ENCODE measurements around the gene DIS3L2. TPM values are rescaled to one million over a fixed set of nuclear protein-coding genes. Genes with fewer than 3 reads are reported as not detected.
"Not testable (repeated sequence)": the region's sequence is repeated elsewhere in the genome, so short reads cannot be mapped to it uniquely, and the experiment has no call there.

The DIS3L2 gene
- total RNA-seq, 2 donors from 2014 or later: 55.5 to 67.2 TPM

DNA sequence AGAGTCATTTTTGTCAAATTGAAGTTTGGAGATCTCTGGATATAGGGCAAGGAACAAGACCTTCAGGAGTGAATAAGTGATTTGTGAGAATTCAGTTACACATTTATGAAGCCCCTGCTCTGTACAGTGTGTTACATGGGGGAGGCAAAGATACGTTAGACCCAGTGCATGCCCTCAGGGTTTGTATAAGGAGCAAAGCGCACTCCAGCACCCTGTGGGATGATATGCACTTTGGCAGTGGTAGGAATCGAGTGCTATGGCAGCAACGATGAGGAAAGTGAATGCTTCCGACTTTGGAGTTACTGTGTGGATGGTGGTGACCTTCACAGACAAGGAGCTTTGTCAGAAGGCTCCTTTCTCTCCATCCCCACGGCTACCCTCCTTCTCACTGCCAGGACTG lies 342.7 kb downstream of the DIS3L2 start:
- Mint-ChIP-seq H3K4me3 (no peak overlapping the region), H3K27ac (no peak overlapping the region), H3K36me3 (ENCODE audit: low read depth) (peaks cover 6% of the 10 kb centered on the region), H3K27me3 (no peaks in the 10 kb centered on the region), H3K4me1 (peaks cover 14% of the 10 kb centered on the region)
- ATAC-seq (no peak), DNase-seq (no peak)
- H3K9me3 ChIP-seq (ENCODE audit: control insufficient read depth, low read length, poor library complexity, severe bottlenecking): no peaks in the 10 kb centered on the region

DNA sequence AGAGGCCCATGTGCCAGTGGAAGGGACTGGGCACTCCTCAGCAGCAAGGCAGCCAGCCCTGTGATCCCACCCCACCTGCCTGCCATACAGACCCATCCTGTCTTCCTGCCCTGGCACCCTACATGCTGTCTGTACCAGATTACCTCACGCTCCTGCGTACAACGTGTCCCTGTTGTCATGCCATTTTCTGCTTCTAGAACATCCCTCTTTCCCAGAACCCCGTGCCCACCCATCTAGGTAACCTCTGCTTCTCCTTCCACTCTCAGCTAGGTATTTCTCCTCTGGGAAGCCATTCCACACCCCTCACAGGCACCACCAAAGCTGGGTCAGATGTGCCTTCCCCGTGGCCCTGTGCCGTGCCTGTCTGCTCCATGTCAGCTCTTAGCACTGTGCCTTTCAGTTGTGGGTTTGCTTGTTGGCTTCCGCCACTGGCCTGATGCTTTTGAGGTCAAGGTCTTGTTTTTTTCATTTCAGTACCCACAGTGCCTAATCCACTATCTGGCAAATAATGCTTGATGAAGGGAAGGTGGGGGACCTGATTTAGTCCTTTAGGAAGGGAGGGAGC lies 345.3 kb downstream of the DIS3L2 start:
- Mint-ChIP-seq H3K4me1 (peaks cover 26% of the 10 kb centered on the region), H3K27ac (peak overlapping the region; percentile 87), H3K27me3 (no peaks in the 10 kb centered on the region), H3K4me3 (peak overlapping the region; percentile 61), H3K36me3 (ENCODE audit: low read depth) (peaks cover 4% of the 10 kb centered on the region)
- ATAC-seq (no peak), DNase-seq (no peak)
- H3K9me3 ChIP-seq (ENCODE audit: control insufficient read depth, low read length, poor library complexity, severe bottlenecking): no peaks in the 10 kb centered on the region

DNA sequence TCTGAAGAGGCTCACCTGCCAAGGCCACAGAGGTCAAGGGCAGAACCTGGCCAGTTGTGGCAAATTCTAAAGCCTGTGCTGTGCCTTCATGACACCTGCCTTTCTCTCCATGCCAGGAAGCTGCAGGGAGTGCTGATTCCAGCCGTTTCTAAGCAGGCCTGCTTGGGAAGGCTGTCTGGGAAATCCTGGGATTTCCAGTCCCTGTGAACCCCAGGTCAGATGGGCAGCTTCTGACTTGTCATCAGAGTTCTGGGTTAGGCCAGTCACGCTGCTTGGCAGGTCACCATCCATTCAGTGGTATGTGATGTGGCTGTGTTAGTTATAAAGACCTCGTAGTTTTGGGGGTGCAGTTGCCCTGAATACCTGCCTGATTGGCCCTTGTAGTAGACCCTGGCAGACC lies 346.3 kb downstream of the DIS3L2 start:
- Mint-ChIP-seq H3K36me3 (ENCODE audit: low read depth) (peaks cover 4% of the 10 kb centered on the region), H3K27ac (peak overlapping the region; percentile 87), H3K4me3 (no peak overlapping the region), H3K4me1 (peaks cover 26% of the 10 kb centered on the region), H3K27me3 (no peaks in the 10 kb centered on the region)
- ATAC-seq (no peak), DNase-seq (no peak)
- no peaks in the 10 kb centered on the region for H3K9me3 ChIP-seq (ENCODE audit: control insufficient read depth, low read length, poor library complexity, severe bottlenecking)

DNA sequence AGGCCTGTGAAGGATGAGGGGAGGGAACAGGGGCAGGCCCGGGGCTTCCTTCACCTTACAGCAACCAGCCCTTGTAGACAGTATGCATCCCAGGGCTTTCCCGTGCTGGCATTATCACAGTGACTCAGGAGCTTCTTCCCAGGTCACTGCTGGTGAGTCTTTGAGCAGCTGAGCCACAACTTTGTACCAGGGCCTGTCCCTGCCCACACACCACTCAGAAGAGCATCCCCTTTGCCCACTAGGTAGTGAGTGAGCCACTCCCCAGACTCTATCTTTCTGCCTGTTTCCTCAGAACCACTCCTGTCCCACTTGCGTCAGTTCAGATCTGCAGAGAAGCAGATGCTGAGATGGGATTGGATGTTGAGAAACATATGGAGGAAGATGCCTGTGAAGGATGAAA lies 347.5 kb downstream of the DIS3L2 start:
- Mint-ChIP-seq H3K27me3 (no peaks in the 10 kb centered on the region), H3K4me3 (peak overlapping the region; percentile 59), H3K27ac (peak overlapping the region; percentile 87), H3K4me1 (peaks cover 33% of the 10 kb centered on the region), H3K36me3 (ENCODE audit: low read depth) (peaks cover 4% of the 10 kb centered on the region)
- no peak for ATAC-seq
- no peaks in the 10 kb centered on the region for H3K9me3 ChIP-seq (ENCODE audit: control insufficient read depth, low read length, poor library complexity, severe bottlenecking)
- no peak for DNase-seq

DNA sequence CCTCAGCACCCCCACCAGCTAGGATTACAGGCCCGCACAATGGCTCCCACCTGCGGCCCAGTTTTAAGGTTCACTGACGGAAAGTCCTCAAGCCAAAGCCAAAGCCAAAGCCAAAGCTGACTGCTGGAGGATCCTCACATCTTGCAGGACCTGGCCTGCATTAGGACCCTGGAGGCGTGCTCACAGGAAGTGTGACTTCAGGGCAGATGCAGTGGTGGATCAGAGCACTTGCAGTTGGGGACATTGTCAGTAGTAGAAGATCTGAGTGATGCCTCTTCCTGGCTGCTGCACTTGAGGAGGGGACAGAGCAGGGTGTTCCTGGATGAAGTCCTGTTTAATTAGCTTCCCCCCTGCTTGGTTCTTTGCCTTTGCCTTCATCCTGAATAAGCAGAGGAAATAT lies 348.1 kb downstream of the DIS3L2 start:
- peaks cover 35% of the 10 kb centered on the region for H3K4me1 Mint-ChIP-seq
- H3K4me3 Mint-ChIP-seq: peak overlapping the region; percentile 45
- no peaks in the 10 kb centered on the region for H3K27me3 Mint-ChIP-seq
- H3K27ac Mint-ChIP-seq: peak overlapping the region; percentile 87
- H3K36me3 Mint-ChIP-seq (ENCODE audit: low read depth): peaks cover 3% of the 10 kb centered on the region
- no peaks in the 10 kb centered on the region for H3K9me3 ChIP-seq (ENCODE audit: control insufficient read depth, low read length, poor library complexity, severe bottlenecking)
- ATAC-seq: peak; percentile 68
- DNase-seq: no peak

DNA sequence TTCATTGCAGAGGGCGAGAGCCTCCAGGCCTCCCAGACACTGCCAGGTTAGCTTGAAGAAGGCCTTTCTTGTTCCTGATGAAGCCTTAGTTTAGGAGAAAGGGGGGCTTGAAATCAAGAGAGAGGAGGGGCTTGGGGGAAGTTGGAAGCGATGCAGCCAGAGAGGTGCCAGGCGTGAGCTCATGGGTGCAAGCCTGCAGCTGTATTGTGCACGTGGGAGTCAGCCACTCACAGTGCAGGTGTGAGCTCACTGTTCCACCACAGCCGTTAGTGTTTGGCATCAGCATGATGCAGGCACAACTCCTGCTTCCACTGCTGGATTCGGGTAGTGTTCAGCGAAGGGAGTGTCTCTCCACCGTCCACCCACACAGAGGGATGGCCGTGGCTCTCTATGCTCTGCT lies 348.6 kb downstream of the DIS3L2 start:
- ATAC-seq: peak; percentile 61
- H3K27me3 Mint-ChIP-seq: no peaks in the 10 kb centered on the region
- peak overlapping the region; percentile 87 for H3K27ac Mint-ChIP-seq

DNA sequence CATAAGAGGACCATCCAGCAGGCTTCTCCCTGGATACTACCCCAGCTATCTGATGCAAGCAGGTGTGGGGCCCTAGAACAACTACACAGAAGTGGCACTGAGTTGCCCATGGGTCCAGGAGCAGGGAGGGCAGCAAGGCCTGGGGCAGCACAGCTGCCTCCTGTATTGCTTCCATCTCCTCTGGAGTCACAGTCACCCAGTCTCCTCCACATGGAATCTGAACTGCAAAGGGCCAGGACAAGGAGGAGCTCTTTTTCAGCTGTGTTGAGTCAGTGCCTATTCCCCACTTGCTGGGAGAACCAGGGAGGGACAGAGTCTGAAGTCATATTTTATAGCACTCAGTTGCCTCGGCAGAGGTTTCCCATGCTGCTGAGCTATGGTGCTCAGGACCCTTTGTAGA lies 349.2 kb downstream of the DIS3L2 start:
- Mint-ChIP-seq H3K36me3 (ENCODE audit: low read depth) (peaks cover 3% of the 10 kb centered on the region), H3K27me3 (no peaks in the 10 kb centered on the region), H3K4me1 (peaks cover 44% of the 10 kb centered on the region), H3K27ac (peak overlapping the region; percentile 87), H3K4me3 (peak overlapping the region; percentile 53)
- ATAC-seq (no peak), DNase-seq (no peak)
- H3K9me3 ChIP-seq (ENCODE audit: control insufficient read depth, low read length, poor library complexity, severe bottlenecking): no peaks in the 10 kb centered on the region

More for the DNA sequence above, 348.6 kb downstream of the DIS3L2 start:
- Mint-ChIP-seq H3K4me1 (peaks cover 39% of the 10 kb centered on the region), H3K4me3 (peak overlapping the region; percentile 53), H3K36me3 (ENCODE audit: low read depth) (peaks cover 3% of the 10 kb centered on the region)
- no peaks in the 10 kb centered on the region for H3K9me3 ChIP-seq (ENCODE audit: control insufficient read depth, low read length, poor library complexity, severe bottlenecking)
- DNase-seq: no peak

DNA sequence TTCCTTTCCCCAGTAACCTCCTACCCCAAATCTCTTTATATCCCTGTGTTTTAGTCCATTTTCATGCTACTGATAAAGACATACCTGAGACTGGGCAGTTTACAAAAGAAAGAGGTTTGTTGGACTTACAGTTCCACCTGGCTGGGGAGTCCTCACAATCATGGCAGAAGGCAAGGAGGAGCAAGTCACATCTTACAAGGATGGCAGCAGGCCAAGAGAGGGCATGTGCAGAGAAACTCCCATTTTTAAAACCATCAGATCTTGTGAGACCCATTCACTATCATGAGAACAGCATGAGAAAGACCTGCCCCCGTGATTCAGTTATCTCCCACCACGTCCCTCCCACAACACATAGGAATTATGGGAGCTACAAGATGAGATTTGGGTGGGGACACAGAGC lies 352.1 kb downstream of the DIS3L2 start:
- Mint-ChIP-seq H3K4me1 (peaks cover 52% of the 10 kb centered on the region), H3K27ac (peak overlapping the region; percentile 53), H3K4me3 (peak overlapping the region; percentile 15)
- not testable (repeated sequence) for H3K27me3 Mint-ChIP-seq; H3K9me3 ChIP-seq (ENCODE audit: control insufficient read depth, low read length, poor library complexity, severe bottlenecking); ATAC-seq; H3K36me3 Mint-ChIP-seq (ENCODE audit: low read depth); DNase-seq

DNA sequence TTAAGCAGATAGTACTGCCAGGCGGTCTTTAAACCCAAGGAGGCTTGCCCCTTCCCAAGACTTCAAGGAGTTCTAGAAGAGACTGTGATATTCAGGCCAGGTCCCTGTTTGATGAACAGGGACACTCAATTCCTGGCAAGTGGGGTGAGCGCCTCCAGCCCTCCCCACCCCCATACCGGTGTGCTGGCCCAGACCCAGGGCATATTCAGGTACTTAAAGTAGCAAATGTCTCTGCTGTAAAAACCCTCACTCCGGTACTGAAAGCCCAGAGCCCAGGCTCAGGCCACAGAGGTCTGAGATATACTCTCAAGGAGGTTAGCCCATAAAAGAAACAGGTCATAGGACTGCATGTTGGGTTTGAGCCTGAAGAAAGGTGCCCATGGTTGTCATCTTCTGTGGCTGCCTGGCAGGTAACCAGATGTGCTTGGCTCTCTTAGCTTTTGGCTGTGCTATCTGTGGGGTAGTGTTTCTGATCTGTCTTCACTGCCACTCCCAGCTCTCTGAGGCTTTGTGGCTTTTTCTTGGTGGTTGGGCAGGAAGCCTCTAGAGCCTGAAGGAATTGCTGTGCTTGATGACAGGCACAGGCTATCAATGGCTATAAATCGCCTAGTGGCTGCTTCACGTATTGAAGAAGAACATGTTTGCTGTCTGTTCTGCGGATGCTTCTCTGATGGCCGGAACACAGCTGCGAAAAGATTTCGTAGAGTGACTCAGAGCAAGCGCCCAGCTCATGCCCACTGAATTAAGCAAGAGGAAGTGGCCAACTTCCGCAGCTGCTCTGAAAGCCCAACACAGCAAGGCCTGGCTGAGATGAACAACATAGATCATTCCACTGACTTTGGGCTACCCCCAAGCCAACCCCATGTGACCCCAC lies 353.8 kb downstream of the DIS3L2 start:
- no peaks in the 10 kb centered on the region for H3K36me3 Mint-ChIP-seq (ENCODE audit: low read depth)
- no peaks in the 10 kb centered on the region for H3K9me3 ChIP-seq (ENCODE audit: control insufficient read depth, low read length, poor library complexity, severe bottlenecking)
- no peaks in the 10 kb centered on the region for H3K27me3 Mint-ChIP-seq
- H3K4me3 Mint-ChIP-seq: peak overlapping the region; percentile 77
- DNase-seq: peak; percentile 27 to 43 (median 37)
- peak; percentile 92 for ATAC-seq
- peaks cover 50% of the 10 kb centered on the region for H3K4me1 Mint-ChIP-seq
- H3K27ac Mint-ChIP-seq: peak overlapping the region; percentile 94

DNA sequence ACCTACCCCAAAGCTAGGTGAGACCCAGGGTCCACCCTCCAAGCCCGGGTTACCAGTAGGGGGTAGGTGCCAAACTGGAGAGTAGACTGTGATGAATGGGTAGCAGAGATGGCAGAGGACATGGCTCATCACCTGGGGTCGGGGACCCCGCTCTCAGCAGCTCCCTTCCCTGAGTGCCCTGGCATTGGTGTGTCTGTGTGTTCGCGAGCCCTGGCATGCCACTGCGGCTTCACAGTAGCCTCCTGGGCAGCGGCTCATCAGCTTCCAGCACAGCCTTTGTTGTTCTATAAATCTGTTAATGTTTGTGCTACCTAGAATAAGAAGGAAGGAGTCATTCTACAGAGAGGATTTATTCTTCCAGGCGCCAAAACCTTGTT lies 354.4 kb downstream of the DIS3L2 start:
- no peaks in the 10 kb centered on the region for H3K9me3 ChIP-seq (ENCODE audit: control insufficient read depth, low read length, poor library complexity, severe bottlenecking)
- H3K4me3 Mint-ChIP-seq: peak overlapping the region; percentile 77
- H3K4me1 Mint-ChIP-seq: peaks cover 47% of the 10 kb centered on the region
- DNase-seq (no peak), ATAC-seq (no peak)
- H3K27ac Mint-ChIP-seq: peak overlapping the region; percentile 94
- H3K36me3 Mint-ChIP-seq (ENCODE audit: low read depth): no peaks in the 10 kb centered on the region
- no peaks in the 10 kb centered on the region for H3K27me3 Mint-ChIP-seq

DNA sequence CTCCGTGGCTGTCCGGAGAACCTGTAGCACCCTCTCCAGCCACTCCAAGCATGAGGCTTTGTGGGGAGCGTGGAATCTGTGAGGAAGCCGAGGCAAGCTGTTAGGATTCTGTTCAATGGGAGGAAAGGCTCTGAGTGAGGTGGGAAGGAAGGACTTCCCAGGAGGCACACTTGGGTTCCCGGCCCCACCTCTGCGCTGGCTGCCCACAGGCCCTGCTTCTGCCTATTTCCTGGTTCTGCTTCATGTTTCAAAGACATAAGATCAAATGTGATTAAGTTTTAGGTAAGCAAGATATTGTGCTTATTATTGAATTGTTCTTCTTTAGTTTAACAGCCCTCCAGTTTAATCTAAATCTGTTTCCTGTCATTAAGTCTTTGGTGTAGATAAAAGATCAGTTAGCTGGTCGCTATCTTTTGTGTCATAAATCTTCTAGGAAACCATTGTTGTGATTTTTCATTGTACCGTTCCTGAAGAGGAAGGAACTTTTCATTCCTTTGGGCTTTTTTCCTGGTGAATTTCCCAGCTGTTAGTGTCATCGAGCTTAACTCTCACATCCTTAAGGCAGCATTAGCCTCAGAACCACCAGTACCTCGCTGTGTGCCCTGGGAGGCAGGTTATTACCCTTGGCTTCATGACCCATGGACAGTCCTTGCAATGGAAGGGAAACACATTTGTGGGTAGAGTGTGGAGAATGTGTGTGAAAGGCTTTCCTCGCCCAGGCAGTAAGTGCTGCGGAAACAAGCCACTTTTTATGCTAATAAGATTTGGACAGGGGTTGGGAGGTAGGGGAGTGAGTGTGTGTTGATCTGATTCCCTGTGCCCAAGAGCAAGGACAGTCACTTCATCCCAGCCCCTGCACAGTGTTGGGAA lies 355.2 kb downstream of the DIS3L2 start:
- Mint-ChIP-seq H3K27me3 (no peaks in the 10 kb centered on the region), H3K4me1 (peaks cover 50% of the 10 kb centered on the region), H3K27ac (peak overlapping the region; percentile 94), H3K36me3 (ENCODE audit: low read depth) (no peaks in the 10 kb centered on the region), H3K4me3 (peak overlapping the region; percentile 50)
- no peaks in the 10 kb centered on the region for H3K9me3 ChIP-seq (ENCODE audit: control insufficient read depth, low read length, poor library complexity, severe bottlenecking)
- no peak for ATAC-seq
- DNase-seq: no peak

DNA sequence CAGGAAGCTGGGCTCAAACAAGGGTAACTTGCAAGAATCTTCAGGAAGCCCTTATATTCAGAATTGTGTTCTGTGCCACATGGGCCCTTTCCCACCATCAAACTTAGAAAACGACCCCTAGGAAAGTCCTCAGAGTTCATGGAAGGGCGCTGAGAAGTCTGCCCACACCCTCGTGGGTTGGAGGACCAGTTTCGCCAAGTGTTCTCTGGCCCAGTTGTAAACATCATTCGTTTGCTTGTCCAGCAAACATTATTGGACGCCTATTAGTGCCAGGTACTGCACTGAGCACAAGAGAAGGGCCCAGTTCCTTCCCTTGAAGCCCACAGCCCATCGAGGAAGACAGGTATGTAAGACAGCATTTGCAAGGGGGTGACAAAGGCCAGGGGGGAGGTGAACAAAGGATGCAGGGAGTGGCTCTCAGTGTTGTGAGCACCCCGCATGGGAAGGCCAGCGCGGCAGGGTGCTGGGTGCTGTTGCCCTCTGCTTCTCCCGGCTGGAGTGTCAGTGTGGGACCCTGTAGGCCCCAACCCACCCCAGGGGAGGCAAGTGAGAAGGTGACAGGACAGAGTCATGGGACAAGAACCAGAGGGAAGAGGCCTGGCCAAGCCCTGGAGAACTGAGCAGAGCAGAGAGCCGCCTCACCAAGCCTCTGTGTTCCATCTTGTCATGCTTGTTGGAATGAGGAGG lies 356.8 kb downstream of the DIS3L2 start:
- H3K27me3 Mint-ChIP-seq: no peaks in the 10 kb centered on the region
- no peaks in the 10 kb centered on the region for H3K9me3 ChIP-seq (ENCODE audit: control insufficient read depth, low read length, poor library complexity, severe bottlenecking)
- no peak for ATAC-seq
- no peaks in the 10 kb centered on the region for H3K36me3 Mint-ChIP-seq (ENCODE audit: low read depth)
- H3K4me1 Mint-ChIP-seq: peaks cover 57% of the 10 kb centered on the region
- no peak for DNase-seq
- H3K27ac Mint-ChIP-seq: peak overlapping the region; percentile 77
- no peak overlapping the region for H3K4me3 Mint-ChIP-seq

All from T-helper 17 cell (primary cell).